Panc1 (cell line): ENCODE results near the gene ST6GALNAC6. TPM values are rescaled to one million over a fixed set of nuclear protein-coding genes. Genes with fewer than 3 reads are reported as not detected.

Experiments used
- ATAC-seq: fragments of 200-7000 bp; cut with Tn5 transposase; 2 replicates; pipeline ENCODE4 v1.9.1; 2020; ENCODE audit warnings: mild to moderate bottlenecking, moderate library complexity
- Bru-seq: library from RNA; stranded (reverse); fragments of 400-500 nt; gene quantifications from one replicate; lab custom pipeline; 2021; lab: Mats Ljungman, UMichigan
- BruChase-seq, 2 experiments: library from RNA; stranded (reverse); fragments of 400-500 nt; gene quantifications; one replicate each; lab custom pipeline; 2021; lab: Mats Ljungman, UMichigan
- BruUV-seq: library from RNA; stranded (reverse); fragments of 400-500 nt; replicated peaks from 2 replicates; lab custom pipeline; 2021; lab: Mats Ljungman, UMichigan
- CTCF ChIA-PET: fragments of 300-600 bp; sonication (Branson Sonifier 250); formaldehyde crosslinking; loops from one replicate; lab custom pipeline; 2022; ENCODE audit warnings: antibody characterized with exemption; lab: Charles Lee
- POLR2A ChIA-PET: fragments of 300-600 bp; sonication (Branson Sonifier 250); formaldehyde crosslinking; loops from one replicate; lab custom pipeline; 2022; ENCODE audit warnings: antibody characterized with exemption; lab: Charles Lee
- DNase-seq: peaks from one replicate; pipeline ENCODE4 v3.0.0-alpha.2; 2010; ENCODE audit warnings: low read depth, low spot score
- H3K27ac ChIP-seq: 2 replicates; pipeline ENCODE4 v1.5.1; 2011; ENCODE audit warnings: mild to moderate bottlenecking, low read length, inconsistent platforms
- H3K27me3 ChIP-seq: fragments of 200-500 bp; sonication (Bioruptor generic); 2 replicates; pipeline ENCODE4 v1.6.0; 2014; ENCODE audit warnings: low read length, inconsistent platforms; ENCODE audit not compliant: control insufficient read depth, insufficient read depth
- H3K36me3 ChIP-seq: fragments of 200-500 bp; sonication (Bioruptor generic); 2 replicates; pipeline ENCODE4 v1.5.1; 2014; ENCODE audit warnings: inconsistent platforms, mild to moderate bottlenecking, low read length, moderate library complexity; ENCODE audit not compliant: control insufficient read depth, insufficient read depth
- H3K4me1 ChIP-seq: 2 replicates; pipeline ENCODE4 v1.5.1; 2011; ENCODE audit warnings: inconsistent platforms, mild to moderate bottlenecking, low read length, moderate library complexity; ENCODE audit not compliant: control insufficient read depth, insufficient read depth
- H3K4me3 ChIP-seq, 2 experiments: 2 replicates each; pipeline ENCODE4 v1.5.1; 2011 to 2012; ENCODE audit warnings: low read depth in 2 of 2, low read length in 2 of 2, mild to moderate bottlenecking in 2 of 2, inconsistent platforms in 1 of 2, moderate library complexity in 1 of 2
- H3K9me3 ChIP-seq: fragments of 200-500 bp; sonication (Bioruptor generic); 2 replicates; pipeline ENCODE4 v1.5.1; 2014; ENCODE audit warnings: low read depth, mild to moderate bottlenecking, inconsistent platforms, low read length, moderate library complexity; ENCODE audit not compliant: control insufficient read depth, insufficient read depth
- POLR2AphosphoS5 ChIP-seq: IDR thresholded peaks from 2 replicates; pipeline ENCODE4 v1.6.1; 2012; ENCODE audit warnings: mild to moderate bottlenecking, low read depth, low read length, moderate library complexity
- SIN3A ChIP-seq: IDR thresholded peaks from 2 replicates; pipeline ENCODE4 v1.6.1; 2012; ENCODE audit warnings: low read depth, mild to moderate bottlenecking, low read length, moderate library complexity, borderline replicate concordance; ENCODE audit not compliant: insufficient read depth
- TCF7L2 ChIP-seq: IDR thresholded peaks from 2 replicates; pipeline ENCODE4 v1.6.1; 2011; ENCODE audit warnings: mild to moderate bottlenecking, low read depth, low read length, inconsistent platforms
- in situ Hi-C: cut with HindIII; loops from 2 replicates; pipeline ENCODE4 v1.10.0; 2016; ENCODE audit warnings: low sequenced_read_pairs, low pct_unique_long_range_greater_than_20kb
- intact Hi-C: fragments of 100-400 bp; cut with micrococcal nuclease; formaldehyde crosslinking; loops from one replicate; pipeline ENCODE4 v1.10.0; 2022; ENCODE audit not compliant: unreplicated experiment
- long read RNA-seq: library from polyadenylated mRNA; unstranded; transcript quantifications from one replicate; pipeline ENCODE4 v2.0.0, GENCODE V29; 2021; ENCODE audit not compliant: unreplicated experiment
- polyA plus RNA-seq: library from polyadenylated mRNA; unstranded; fragments of >200 nt; gene quantifications from one replicate; pipeline ENCODE4 v1.2.1, GENCODE V29; 2012; ENCODE audit warnings: missing spikeins; ENCODE audit not compliant: insufficient read length
- total RNA-seq: library from RNA; stranded (reverse); gene quantifications from one replicate; pipeline ENCODE4 v1.2.1, GENCODE V29; 2021; ENCODE audit not compliant: unreplicated experiment
- TF ChIP-seq, protein P1 (sequence below), 2 experiments: IDR thresholded peaks; 2 replicates each; pipeline ENCODE4 v1.6.1; 2011 to 2012; ENCODE audit warnings: low read depth in 2 of 2, control low read depth in 1 of 2, low read length in 1 of 2, mild to moderate bottlenecking in 1 of 2, moderate library complexity in 1 of 2; ENCODE audit not compliant: insufficient read depth in 1 of 2
- TF ChIP-seq, protein P2 (sequence below): fragments of 450-650 bp; IDR thresholded peaks from 2 replicates; pipeline ENCODE4 v1.5.1; 2017; ENCODE audit warnings: mild to moderate bottlenecking

ST6GALNAC6 gene, protein sequence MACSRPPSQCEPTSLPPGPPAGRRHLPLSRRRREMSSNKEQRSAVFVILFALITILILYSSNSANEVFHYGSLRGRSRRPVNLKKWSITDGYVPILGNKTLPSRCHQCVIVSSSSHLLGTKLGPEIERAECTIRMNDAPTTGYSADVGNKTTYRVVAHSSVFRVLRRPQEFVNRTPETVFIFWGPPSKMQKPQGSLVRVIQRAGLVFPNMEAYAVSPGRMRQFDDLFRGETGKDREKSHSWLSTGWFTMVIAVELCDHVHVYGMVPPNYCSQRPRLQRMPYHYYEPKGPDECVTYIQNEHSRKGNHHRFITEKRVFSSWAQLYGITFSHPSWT
- total RNA-seq, result 50.2 TPM
- polyA plus RNA-seq, result 98.1 TPM
- percentile 49 among the genes with signal in this experiment for Bru-seq, nascent RNA
- BruChase-seq, experiment 1, labeled RNA remaining after a 2-hour chase, result percentile 54 among the genes with signal in this experiment
- percentile 57 among the genes with signal in this experiment for BruChase-seq, experiment 2, labeled RNA remaining after a 6-hour chase
- long read RNA-seq, transcript ST6GALNAC6-204 (6 exons, 2,406 nt), result minor isoform, 24 of 89 reads
- long read RNA-seq, transcript ST6GALNAC6-203 (7 exons, 2,448 nt), result minor isoform, 5 of 89 reads
- long read RNA-seq, transcript ST6GALNAC6-205 (7 exons, 2,460 nt), result major isoform, 36 of 89 reads
- long read RNA-seq, partial matches to known transcripts, result 13 of 89 reads
- long read RNA-seq, other reads (novel, unspliced or antisense), result 6 of 89 reads

DNA sequence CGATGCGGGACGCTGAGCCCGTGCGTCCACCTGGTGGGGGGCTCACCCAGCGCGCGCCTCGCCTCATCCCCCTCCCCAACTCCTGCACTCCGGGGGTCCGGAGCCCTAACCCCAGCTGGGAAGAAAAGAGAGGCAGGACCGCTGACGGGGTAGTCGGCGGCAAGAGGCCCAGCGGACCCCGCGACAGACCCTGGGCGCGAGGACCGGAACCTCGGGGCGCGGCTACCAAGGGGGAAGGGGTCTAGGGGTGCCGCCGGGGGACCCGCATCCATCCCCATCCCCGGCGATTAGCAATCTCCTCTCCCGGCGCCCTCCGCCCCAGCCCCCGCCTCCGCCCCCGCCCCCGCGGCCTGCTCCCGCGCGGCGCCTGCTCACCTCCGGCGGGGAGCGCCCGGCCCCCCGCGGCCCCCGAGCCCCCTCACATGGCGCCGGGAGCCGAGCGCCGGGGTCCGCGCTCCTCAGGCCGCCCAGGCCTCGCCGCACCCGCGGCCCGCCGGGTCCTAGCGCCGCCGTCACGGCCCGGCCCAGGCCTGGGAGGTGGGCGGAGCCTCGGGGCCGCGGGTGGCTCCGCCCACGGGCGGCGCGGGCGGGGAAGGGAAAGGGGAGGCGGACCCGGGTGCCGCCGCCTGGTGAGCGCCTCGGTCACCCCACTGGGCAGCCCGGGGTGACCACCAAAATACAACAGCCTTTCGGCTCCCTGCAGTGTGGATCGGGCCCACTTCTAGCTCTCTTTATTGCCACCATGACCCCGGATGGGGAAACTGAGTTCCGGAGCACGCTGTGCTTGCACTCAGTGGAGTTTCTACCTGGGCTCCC lies at the start of gene ST6GALNAC6:
Gene ST6GALNAC6, minus strand, starts transcription at position 476 of the 816 bp plus-strand sequence. CDS start 1,622 bp downstream, outside the sequence.
- peak; percentile 88 for ATAC-seq
- TF ChIP-seq SIN3A (no peak), TCF7L2 (no peak), POLR2AphosphoS5 (no peak)
- TF ChIP-seq, protein P1, sequence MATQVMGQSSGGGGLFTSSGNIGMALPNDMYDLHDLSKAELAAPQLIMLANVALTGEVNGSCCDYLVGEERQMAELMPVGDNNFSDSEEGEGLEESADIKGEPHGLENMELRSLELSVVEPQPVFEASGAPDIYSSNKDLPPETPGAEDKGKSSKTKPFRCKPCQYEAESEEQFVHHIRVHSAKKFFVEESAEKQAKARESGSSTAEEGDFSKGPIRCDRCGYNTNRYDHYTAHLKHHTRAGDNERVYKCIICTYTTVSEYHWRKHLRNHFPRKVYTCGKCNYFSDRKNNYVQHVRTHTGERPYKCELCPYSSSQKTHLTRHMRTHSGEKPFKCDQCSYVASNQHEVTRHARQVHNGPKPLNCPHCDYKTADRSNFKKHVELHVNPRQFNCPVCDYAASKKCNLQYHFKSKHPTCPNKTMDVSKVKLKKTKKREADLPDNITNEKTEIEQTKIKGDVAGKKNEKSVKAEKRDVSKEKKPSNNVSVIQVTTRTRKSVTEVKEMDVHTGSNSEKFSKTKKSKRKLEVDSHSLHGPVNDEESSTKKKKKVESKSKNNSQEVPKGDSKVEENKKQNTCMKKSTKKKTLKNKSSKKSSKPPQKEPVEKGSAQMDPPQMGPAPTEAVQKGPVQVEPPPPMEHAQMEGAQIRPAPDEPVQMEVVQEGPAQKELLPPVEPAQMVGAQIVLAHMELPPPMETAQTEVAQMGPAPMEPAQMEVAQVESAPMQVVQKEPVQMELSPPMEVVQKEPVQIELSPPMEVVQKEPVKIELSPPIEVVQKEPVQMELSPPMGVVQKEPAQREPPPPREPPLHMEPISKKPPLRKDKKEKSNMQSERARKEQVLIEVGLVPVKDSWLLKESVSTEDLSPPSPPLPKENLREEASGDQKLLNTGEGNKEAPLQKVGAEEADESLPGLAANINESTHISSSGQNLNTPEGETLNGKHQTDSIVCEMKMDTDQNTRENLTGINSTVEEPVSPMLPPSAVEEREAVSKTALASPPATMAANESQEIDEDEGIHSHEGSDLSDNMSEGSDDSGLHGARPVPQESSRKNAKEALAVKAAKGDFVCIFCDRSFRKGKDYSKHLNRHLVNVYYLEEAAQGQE (IDR thresholded peaks at IDR 0.05; ENCODE audit: insufficient read depth in 1 of 2, low read depth in 2 of 2, low read length in 1 of 2), result no peak
- TF ChIP-seq, protein P2, sequence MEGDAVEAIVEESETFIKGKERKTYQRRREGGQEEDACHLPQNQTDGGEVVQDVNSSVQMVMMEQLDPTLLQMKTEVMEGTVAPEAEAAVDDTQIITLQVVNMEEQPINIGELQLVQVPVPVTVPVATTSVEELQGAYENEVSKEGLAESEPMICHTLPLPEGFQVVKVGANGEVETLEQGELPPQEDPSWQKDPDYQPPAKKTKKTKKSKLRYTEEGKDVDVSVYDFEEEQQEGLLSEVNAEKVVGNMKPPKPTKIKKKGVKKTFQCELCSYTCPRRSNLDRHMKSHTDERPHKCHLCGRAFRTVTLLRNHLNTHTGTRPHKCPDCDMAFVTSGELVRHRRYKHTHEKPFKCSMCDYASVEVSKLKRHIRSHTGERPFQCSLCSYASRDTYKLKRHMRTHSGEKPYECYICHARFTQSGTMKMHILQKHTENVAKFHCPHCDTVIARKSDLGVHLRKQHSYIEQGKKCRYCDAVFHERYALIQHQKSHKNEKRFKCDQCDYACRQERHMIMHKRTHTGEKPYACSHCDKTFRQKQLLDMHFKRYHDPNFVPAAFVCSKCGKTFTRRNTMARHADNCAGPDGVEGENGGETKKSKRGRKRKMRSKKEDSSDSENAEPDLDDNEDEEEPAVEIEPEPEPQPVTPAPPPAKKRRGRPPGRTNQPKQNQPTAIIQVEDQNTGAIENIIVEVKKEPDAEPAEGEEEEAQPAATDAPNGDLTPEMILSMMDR, result no peak
- CTCF ChIA-PET, result interaction anchor here (1.0 kb wide), 1 partner anchor 17 kb away, joined by 3 read pairs; no protein-coding TSS in a partner anchor

More for the DNA sequence above, at the start of gene ST6GALNAC6:
- intact Hi-C loops, result no loop called here
- Histone ChIP-seq H3K27ac (peak within 1 kb of the TSS; percentile 84), H3K27me3 (no peaks in the 10 kb centered on the region), H3K4me1 (peaks cover 23% of the 10 kb centered on the region), H3K36me3 (peaks cover 4% of the 10 kb centered on the region; the same call in 1 of the 2 replicates), H3K9me3 (no peaks in the 10 kb centered on the region; the same call in 1 of the 2 replicates), H3K4me3 (peak within 1 kb of the TSS; percentile 66 to 70)
- DNase-seq, result no peak
- POLR2A ChIA-PET, result no interaction called here
- BruUV-seq, result no TSS peak
- in situ Hi-C loops, result no loop called here
